ENCODE results near the gene EPB41L4A.

DNA sequence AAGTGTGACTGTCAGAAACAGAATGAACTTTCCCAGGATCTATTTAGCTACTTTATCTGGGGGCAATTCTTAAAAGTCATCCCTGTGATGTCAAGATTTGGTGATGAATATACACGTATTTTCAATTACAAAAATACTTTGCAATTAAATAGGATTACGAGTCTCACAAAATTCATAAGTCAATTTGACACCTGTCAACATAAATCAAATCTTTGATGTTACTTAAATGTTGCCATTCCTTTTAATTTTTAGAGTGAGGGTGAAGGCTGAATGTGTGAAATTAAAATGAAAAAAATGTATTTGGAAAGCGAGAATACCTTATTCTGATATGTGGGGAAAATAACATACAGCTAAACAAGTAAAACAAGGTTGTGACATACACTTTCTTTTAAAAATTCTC lies 202.9 kb downstream of the EPB41L4A start:
- TF ChIP-seq, protein P1, sequence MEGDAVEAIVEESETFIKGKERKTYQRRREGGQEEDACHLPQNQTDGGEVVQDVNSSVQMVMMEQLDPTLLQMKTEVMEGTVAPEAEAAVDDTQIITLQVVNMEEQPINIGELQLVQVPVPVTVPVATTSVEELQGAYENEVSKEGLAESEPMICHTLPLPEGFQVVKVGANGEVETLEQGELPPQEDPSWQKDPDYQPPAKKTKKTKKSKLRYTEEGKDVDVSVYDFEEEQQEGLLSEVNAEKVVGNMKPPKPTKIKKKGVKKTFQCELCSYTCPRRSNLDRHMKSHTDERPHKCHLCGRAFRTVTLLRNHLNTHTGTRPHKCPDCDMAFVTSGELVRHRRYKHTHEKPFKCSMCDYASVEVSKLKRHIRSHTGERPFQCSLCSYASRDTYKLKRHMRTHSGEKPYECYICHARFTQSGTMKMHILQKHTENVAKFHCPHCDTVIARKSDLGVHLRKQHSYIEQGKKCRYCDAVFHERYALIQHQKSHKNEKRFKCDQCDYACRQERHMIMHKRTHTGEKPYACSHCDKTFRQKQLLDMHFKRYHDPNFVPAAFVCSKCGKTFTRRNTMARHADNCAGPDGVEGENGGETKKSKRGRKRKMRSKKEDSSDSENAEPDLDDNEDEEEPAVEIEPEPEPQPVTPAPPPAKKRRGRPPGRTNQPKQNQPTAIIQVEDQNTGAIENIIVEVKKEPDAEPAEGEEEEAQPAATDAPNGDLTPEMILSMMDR (IDR thresholded peaks at IDR 0.05; ENCODE audit: poor library complexity, severe bottlenecking): no peak
- TF ChIP-seq TAF1 (IDR thresholded peaks at IDR 0.05; ENCODE audit: low read depth): no peak

Data from neural cell (in vitro differentiated cells).